Fibroblast of gingiva (primary cell): Measurements from ENCODE around the gene IQCH.
"Not testable (repeated sequence)": the region's sequence is repeated elsewhere in the genome, so short reads cannot be mapped to it uniquely, and the experiment has no call there.

Experiments
- DNase-seq: peaks from one replicate; pipeline ENCODE4 v3.0.0-alpha.2; 2011; ENCODE audit warnings: low read depth

IQCH gene

DNA sequence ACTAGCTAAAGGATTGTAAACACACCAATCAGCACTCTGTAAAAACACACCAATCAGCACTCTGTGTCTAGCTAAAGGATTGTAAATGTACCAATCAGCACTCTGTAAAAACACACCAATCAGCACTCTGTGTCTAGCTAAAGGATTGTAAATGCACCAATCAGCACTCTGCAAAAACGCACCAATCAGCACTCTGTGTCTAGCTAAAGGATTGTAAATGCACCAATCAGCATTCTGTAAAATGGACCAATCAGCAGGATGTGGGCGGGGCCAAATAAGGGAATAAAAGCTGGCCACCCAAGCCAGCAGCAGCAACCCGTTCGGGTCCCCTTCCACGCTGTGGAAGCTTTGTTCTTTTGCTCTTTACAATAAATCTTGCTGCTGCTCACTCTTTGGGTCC is 8.0 kb upstream of the IQCH start:
- not testable (repeated sequence) for DNase-seq

- DNase-seq = no peak
These were observed 6.5 kb upstream of the IQCH start for GRCh38 chr15:67248011-67248505.

GRCh38 chr15:67249830-67250229 is 4.8 kb upstream of the IQCH start:
- DNase-seq = no peak

- no peak for DNase-seq
These were observed 3.3 kb upstream of the IQCH start for GRCh38 chr15:67251318-67251717.

GRCh38 chr15:67253101-67253500 is 1.5 kb upstream of the IQCH start:
- DNase-seq = no peak

DNA sequence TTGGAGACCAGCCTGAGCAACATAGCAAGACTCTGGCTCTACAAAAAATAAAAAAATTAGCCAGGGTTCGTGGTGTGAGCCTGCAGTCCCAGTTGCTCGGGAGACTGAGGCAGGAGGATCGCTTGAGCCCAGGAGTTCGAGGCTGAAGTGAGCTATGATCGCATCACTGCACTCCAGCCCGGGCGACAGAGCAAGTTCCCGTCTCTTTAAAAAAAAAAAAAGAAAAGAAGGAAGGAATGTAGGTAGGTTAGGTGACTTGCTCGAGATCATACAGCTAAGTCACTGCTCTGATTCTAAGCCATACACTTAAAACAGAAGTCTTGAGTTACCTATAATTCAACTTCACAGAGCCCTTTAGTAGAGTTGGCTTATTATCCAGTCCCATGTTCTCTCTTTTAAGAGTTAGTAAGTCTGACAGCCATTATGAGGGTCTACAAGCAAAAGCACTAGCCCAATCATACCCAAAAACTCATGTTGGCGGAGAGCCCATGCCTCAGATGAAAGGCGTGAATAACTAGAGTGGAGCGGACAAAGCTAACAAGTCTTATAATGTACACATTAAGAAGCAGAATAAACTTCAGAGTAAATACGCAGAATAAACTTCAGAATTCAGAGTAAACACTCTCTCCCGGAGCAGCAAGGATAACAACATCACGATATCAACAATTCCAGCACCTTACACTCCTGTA is 893 bp upstream of the IQCH start:
- no peak for DNase-seq

DNA sequence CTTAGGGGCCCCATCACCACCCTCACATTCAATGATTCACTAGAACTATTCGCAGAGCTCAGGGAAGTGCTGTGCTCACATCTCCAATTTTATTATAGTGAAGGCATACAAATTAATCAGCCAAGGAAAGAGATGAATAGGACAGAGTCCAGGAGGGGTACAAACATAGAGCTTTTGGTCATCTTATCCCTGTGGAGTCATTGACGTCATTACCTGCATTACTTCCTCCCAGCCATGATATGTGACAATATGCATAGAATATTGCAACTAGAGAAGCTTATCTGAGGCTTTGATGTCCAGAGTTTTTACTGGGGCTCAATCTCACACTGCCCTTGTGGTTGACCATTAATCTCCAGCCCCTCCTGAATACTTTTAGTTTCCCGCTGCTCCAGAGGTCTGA is 1.5 kb downstream of the IQCH start:
- no peak for DNase-seq

DNA sequence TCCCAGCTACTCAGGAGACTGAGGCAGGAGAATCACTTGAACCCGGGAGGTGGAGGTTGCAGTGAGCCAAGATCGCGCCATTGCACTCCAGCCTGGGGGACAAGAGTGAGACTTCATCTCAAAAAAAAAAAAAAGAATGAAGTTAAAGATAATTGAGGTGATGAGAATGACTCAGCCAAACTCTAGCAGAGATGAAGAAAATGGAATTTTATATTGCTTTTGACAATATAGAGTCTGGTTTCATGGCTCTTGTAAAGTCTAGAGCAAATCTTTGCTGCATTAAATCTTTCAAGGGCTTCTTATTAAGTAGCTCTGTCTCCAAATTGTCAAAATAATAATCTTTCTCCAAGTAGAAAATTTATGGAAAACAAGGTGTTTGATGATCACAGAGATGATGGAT is 3.8 kb downstream of the IQCH start:
- not testable (repeated sequence) for DNase-seq

GRCh38 chr15:67259379-67259778 is 4.8 kb downstream of the IQCH start:
- no peak for DNase-seq

DNA sequence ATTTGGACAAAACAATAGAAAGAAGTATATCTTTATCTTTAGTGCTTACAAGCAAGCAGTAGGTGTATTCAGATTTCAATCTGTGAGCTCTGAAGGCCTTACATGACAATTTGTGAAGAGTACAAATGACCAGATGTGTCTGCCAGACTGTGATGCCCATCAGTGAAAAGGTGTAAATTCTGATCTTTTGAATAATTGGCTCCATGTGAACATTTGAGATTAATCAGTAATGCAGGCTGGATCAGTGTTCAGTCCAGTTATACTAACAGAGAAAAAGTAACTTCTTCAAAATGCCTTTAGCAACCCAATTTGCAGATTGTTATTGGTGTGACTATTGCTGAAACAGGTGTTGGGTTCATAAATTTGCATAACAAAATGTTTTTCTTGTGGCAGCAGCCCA is 5.2 kb downstream of the IQCH start:
- DNase-seq = no peak

DNA sequence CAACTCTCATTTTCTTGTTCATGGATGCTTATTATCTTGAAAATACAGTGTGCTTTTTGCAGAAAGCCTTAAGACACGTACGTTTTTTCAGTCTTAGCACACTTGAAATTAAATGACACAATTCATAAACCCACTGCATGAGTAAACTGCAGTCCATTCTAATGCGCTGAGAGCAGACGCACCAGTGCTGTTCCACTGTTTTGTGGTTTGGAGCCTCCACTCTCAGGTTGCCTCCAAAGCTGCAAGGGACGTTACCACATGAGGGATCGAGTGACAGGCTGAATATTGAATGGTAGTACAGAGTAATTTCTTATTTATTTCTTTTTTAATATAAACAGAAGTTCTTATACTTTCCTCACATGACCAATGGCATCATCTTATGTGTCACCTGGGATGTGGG is 12.3 kb downstream of the IQCH start:
- no peak for DNase-seq

DNA sequence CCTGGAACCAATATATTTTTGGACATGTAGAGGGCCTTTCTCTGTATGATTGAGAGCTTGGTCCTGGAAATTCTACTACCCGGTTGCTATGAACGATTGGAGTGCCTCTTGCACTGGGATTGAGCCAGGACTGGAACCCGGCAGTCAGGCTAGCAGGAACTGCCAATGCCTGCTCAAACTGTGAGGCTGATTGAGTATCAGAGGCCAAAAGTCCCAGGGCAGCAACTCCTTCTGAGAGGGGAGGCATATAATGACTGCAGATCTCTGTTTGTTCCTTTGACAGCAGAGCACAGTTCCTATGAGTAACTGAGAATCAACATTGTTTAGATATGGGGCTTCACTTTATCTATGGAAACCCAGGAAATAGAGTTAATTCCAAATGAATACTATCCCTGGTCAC is 12.9 kb downstream of the IQCH start:
- no peak for DNase-seq

DNA sequence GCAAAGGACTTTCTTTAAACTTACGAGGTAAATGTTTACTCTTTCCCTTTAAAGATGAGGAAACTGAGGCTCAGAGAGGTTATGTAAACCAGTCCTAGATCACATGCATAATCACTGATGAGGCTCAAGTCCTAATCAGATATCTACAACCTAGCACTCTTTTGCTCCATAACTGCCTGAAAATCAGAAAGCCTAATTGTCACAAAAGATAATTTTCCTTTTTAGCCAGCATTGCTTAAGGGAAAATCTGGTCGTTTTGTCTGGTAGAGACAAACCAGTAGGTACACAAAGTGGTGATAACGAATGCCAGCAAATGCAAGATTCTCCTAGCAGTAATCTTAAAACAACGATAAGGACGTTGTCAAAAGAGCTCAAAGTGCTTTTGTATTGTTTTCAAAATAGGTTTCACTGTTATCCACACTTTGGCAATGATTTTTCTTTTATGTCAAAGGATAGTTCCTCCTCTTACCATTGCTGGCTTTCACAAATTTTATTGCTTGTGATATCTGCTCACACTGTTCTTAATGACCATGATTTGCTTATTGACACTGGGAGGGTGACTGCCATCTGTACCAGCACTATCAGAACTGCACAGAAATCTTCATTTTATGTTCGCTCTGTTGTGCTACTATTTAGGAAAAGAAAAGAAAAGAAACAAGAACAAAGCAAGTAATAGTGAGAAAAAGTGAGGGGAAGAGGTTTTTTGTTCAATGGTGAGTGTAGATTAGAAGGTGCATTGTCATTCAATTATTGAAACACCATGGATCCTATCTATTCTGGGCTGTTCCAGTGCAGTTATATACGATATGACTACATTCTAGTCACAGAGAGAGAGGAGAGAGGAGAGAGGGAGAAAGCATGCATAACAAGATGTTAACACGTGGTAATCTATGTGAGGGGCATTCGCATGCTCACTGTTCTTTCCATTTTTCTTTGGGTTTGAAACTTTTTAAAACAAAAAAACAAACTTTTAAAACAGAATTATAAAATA is 13.7 kb downstream of the IQCH start:
- no peak for DNase-seq

DNA sequence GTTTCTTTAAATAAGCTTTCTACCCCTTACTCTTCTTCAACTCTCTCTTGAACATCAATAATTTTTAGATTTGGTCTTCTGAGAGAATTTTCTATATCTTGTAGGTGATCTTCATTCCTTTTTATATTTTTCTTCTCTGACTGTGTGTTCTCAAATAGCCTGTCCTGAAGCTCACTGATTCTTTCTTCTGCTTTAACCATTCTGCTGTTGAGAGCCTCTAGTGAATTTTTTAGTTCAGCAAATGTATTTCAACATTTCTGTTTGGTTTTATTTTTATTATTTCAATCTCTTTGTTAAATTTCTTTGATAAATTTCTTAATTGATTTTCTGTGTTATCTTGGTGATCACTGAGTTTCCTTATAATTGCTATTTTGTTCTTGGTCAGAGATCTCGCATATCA is 19.6 kb downstream of the IQCH start:
- DNase-seq = no peak

- no peak for DNase-seq
These were observed 22.1 kb downstream of the IQCH start for GRCh38 chr15:67276666-67277065.

DNA sequence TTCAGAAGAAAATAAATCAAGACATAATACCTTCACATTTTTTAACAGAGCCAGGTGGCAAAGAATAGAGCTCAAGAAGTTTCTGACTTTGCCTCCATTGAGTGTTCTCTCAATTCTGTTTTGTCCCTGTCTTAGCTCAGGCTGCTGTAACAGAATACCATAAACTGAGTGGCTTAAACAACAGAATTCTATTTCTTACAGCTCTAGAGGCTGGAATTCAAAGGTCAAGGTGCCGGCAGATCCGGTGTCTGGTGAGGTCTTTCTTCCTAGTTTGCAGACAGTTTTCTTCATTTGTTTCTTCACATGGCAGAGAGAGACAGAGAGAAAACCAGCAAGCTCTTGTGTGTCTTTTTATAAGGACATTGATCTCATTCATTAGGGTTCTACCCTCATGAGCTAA is 25.6 kb downstream of the IQCH start:
- DNase-seq = no peak

- DNase-seq = no peak
These were observed 27.1 kb downstream of the IQCH start for GRCh38 chr15:67281714-67282113.

DNA sequence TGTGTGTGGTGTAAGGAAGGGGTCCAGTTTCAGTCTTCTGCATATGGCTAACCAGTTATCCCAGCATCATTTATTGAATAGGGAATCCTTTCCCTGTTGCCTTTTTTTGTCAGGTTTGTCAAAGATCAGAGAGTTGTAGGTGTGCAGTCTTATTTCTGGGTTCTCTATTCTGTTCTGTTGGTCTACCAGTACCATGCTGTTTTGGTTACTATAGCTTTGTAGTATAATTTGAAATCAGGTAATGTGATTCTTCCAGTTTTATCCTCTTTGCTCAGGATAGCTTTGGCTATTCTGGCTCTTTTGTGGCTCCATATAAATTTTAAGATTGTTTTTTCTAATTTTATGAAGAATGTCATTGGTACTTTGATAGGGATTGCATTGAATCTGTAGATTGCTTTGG is 31.0 kb downstream of the IQCH start:
- DNase-seq = not testable (repeated sequence)

- not testable (repeated sequence) for DNase-seq
These were observed 31.8 kb downstream of the IQCH start for GRCh38 chr15:67286400-67286799.

DNA sequence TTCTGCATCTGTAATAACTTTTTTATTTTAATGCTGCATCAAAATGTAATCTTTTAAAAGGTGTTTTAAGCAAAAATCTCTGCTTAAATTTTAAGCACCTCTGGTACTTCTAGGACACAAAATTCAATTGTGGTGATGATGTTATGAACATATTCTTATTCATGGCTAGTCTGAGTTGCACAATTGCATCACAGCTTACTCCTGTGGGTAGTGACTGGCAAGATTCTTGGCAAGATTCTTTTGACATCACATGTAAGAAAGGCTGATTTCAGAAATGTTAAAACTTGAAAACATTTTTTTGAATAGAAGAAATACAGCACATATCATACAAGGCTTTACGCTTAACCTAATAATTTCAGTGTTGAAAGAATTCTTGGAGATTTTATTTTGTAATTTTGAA is 35.7 kb downstream of the IQCH start:
- peak; percentile 63 for DNase-seq

DNA sequence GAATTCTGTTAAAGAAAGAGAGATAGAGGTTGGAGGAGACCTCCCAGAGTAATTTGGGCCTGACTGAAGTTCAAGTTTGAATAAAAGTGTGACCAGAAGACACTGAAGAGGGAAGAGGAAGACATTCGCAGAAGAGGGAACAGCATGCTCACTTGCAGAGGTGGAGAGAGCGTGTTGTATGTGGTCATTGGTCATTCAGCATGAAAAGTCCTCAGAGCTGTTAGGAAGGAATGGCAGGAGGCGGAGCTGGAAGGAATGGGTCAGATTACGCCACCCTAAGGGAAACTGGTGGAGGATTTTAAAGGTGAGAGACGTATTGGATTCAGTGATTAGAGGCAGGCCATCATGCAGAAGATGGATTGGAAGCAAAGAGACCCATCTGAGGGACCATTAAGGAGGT is 41.6 kb downstream of the IQCH start:
- no peak for DNase-seq

DNA sequence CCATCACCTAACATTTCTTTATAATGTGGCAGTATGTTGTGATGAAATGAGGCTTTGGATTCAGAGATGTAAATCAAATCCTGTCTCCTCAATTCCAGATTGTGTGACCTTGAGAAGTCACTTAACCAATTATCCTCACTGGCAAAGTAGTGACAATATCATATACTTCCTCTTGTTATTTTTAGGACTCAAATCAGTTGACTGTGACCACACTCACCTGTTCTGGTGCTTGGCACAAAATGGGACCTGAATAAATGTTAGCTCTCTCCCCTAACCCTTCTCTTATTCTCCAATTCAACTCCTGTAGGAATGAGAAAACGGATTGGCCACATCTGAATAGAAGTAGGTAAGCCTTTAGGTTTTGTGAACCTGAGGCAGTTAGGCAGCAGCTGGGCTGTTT is 42.1 kb downstream of the IQCH start:
- no peak for DNase-seq
